Ovary (tissue), 9 donors: Measurements from ENCODE around the gene BDH2. TPM values are rescaled to one million over a fixed set of nuclear protein-coding genes. Genes with fewer than 3 reads are reported as not detected.

Source experiments
- DNase-seq, 5 donors: peaks; one replicate each; pipeline ENCODE4 v3.0.0-alpha.2; 2019 to 2020
- H3K27ac ChIP-seq, 2 donors: fragments of 200-600 bp; one replicate each; pipeline versions ENCODE4 v1.5.1 to v1.8.0; 2019 to 2022
- H3K27me3 ChIP-seq: fragments of 200-600 bp; one replicate; pipeline ENCODE4 v1.8.0; 2022
- H3K36me3 ChIP-seq: fragments of 200-600 bp; sonication (generic); one replicate; pipeline ENCODE4 v1.5.1; 2019
- H3K4me1 ChIP-seq: one replicate; pipeline ENCODE4 v1.8.1; 2013; ENCODE audit warnings: mild to moderate bottlenecking, moderate library complexity; ENCODE audit not compliant: insufficient read depth
- H3K4me3 ChIP-seq: fragments of 200-600 bp; sonication (generic); one replicate; pipeline ENCODE4 v1.5.1; 2017
- H3K9me3 ChIP-seq, 2 donors: fragments of 200-600 bp in 1 of 2; sonication (generic) in 1 of 2; one replicate each; pipeline versions ENCODE4 v1.5.1 to v1.8.1; 2013 to 2019; ENCODE audit warnings: mild to moderate bottlenecking in 1 of 2, moderate library complexity in 1 of 2
- CTCF ChIP-seq, 3 donors: fragments of 450-650 bp in 2 of 3; fragments of 200-600 bp in 1 of 3; IDR thresholded peaks; one replicate each; pipeline versions ENCODE4 v1.5.1 to v1.8.0; 2016 to 2022; ENCODE audit warnings: antibody characterized with exemption in 3 of 3, mild to moderate bottlenecking in 1 of 3
- EP300 ChIP-seq: sonication (generic); formaldehyde crosslinking; IDR thresholded peaks from one replicate; pipeline ENCODE4 v1.6.1; 2017; ENCODE audit warnings: antibody characterized with exemption
- POLR2A ChIP-seq: fragments of 450-650 bp; IDR thresholded peaks from one replicate; pipeline ENCODE4 v1.6.1; 2017; ENCODE audit warnings: antibody characterized with exemption, mild to moderate bottlenecking, moderate library complexity
- WGBS, 3 donors: extraction: QIAGEN DNeasy Blood & Tissue Kit in 1 of 3; methylation state at CpG; one replicate each; pipeline versions ENCODE4 v1.1.5 to v1.1.7; 2013 to 2017; 5-methylcytosine and 5-hydroxymethylcytosine counted together
- intact Hi-C, 4 donors: fragments of 100-400 bp; cut with DNase I; formaldehyde crosslinking; loops; one replicate each; pipeline versions ENCODE4 v1.11.0 to v1.15.1; 2022 to 2023
- polyA plus RNA-seq, 2 donors: library from polyadenylated mRNA; stranded (reverse); fragments of 200-250 nt in 1 of 2; fragments of 350-450 nt in 1 of 2; fragmentation: Illumina TruSeq in 1 of 2; extraction: RNeasy Lipid Tissue Mini Kit (QIAGEN cat#74804) in 1 of 2; gene quantifications; one replicate each; pipeline ENCODE4 v1.2.3, GENCODE V29; 2013 to 2014
- total RNA-seq, 7 donors: library from RNA; depleted of rRNA in 2 of 7; stranded (reverse); fragments of >200 nt in 2 of 7; fragmentation: NEBNext Ultra II Directional in 3 of 7; extraction: Animal tissue kit (Norgen Biotek cat#: 25700) in 3 of 7; gene quantifications; one replicate each; pipeline versions ENCODE4 v1.1.0 to v1.2.4, GENCODE V29; 2016 to 2023
- donor health status: DM: no; HTN: no; CAD: no; lungs with moderate emphysema.
- donor health status: DM: no; HTN: no; CAD: no.
- donor health status: Bipolar disorder and iron deficiency.
- donor health status: DM: yes; HTN: yes; CAD: no.
- donor health status: DM: no; HTN: no; CAD: no.
- donor health status: DM: yes; HTN: yes; CAD: no.

Gene BDH2
- total and polyA plus RNA-seq, 9 donors = 42.2 to 92.6 (median 77.0) TPM

- TF ChIP-seq POLR2A = no peak
- TF ChIP-seq CTCF (IDR thresholded peaks at IDR 0.05) = no peak
- TF ChIP-seq EP300 = no peak
- peak overlapping the region; percentile 17 to 46 for H3K27ac ChIP-seq
- intact Hi-C loops = loop anchor here in 3 of 4 donors (10.0 kb wide), 2 partner anchors 474 to 664 kb away; no protein-coding TSS in a partner anchor
- peaks cover 16% of the 10 kb centered on the region for H3K4me1 ChIP-seq
- peak overlapping the region; percentile 33 for H3K4me3 ChIP-seq
- no peak for DNase-seq
- WGBS, 3 donors = 0 to 2% (median 1%) methylated on average over 4 of the region's 4 CpGs
- no peaks in the 10 kb centered on the region for H3K9me3 ChIP-seq
- no peaks in the 10 kb centered on the region for H3K27me3 ChIP-seq
- no peaks in the 10 kb centered on the region for H3K36me3 ChIP-seq
Observed at GRCh38 chr4:103098756-103099440, 736 bp downstream of the BDH2 start.

GRCh38 chr4:103098341-103098740, 1.3 kb downstream of the BDH2 start:
- Histone ChIP-seq H3K27ac (peak overlapping the region in 1 of 2 donors; percentile 46), H3K9me3 (no peaks in the 10 kb centered on the region), H3K27me3 (no peaks in the 10 kb centered on the region), H3K4me3 (peak overlapping the region; percentile 33), H3K36me3 (no peaks in the 10 kb centered on the region), H3K4me1 (peaks cover 16% of the 10 kb centered on the region)
- peak in 1 of 5 donors; percentile 16 for DNase-seq
- TF ChIP-seq EP300 (no peak), CTCF (IDR thresholded peaks at IDR 0.05) (no peak), POLR2A (no peak)
- intact Hi-C loops = loop anchor here in 3 of 4 donors (10.0 kb wide), 2 partner anchors 474 to 664 kb away; no protein-coding TSS in a partner anchor
- WGBS, 3 donors = 38 to 45% (median 42%) methylated on average over 10 of the region's 10 CpGs

- intact Hi-C loops = loop anchor here in 3 of 4 donors (10.0 kb wide), 2 partner anchors 472 to 662 kb away; no protein-coding TSS in a partner anchor
- 86 to 89% (median 87%) methylated on average over 2 of the region's 2 CpGs for WGBS, 3 donors
- no peaks in the 10 kb centered on the region for H3K9me3 ChIP-seq
- H3K27me3 ChIP-seq = no peaks in the 10 kb centered on the region
- no peak for DNase-seq
- no peak for TF ChIP-seq POLR2A
- no peak for TF ChIP-seq CTCF (IDR thresholded peaks at IDR 0.05)
- TF ChIP-seq EP300 = no peak
- H3K4me3 ChIP-seq = no peak overlapping the region
- no peak overlapping the region for H3K27ac ChIP-seq
- peaks cover 16% of the 10 kb centered on the region for H3K4me1 ChIP-seq
- no peaks in the 10 kb centered on the region for H3K36me3 ChIP-seq
Observed at GRCh38 chr4:103097112-103097511, 2.5 kb downstream of the BDH2 start.

GRCh38 chr4:103095080-103095479, 4.6 kb downstream of the BDH2 start:
- intact Hi-C loops = loop anchor here in 3 of 4 donors (10.0 kb wide), 2 partner anchors 470 to 660 kb away; no protein-coding TSS in a partner anchor
- no peaks in the 10 kb centered on the region for H3K36me3 ChIP-seq
- no peak for TF ChIP-seq POLR2A
- TF ChIP-seq EP300 = no peak
- TF ChIP-seq CTCF (IDR thresholded peaks at IDR 0.05) = no peak
- no peak overlapping the region for H3K27ac ChIP-seq
- H3K27me3 ChIP-seq = no peaks in the 10 kb centered on the region
- 79 to 83% (median 81%) methylated on average over 3 of the region's 3 CpGs for WGBS, 3 donors
- no peak for DNase-seq
- H3K4me1 ChIP-seq = peaks cover 16% of the 10 kb centered on the region
- no peaks in the 10 kb centered on the region for H3K9me3 ChIP-seq
- no peak overlapping the region for H3K4me3 ChIP-seq
